ENCODE measurements around the gene MPHOSPH8. TPM values are rescaled to one million over a fixed set of nuclear protein-coding genes. Genes with fewer than 3 reads are reported as not detected.

The MPHOSPH8 gene, protein sequence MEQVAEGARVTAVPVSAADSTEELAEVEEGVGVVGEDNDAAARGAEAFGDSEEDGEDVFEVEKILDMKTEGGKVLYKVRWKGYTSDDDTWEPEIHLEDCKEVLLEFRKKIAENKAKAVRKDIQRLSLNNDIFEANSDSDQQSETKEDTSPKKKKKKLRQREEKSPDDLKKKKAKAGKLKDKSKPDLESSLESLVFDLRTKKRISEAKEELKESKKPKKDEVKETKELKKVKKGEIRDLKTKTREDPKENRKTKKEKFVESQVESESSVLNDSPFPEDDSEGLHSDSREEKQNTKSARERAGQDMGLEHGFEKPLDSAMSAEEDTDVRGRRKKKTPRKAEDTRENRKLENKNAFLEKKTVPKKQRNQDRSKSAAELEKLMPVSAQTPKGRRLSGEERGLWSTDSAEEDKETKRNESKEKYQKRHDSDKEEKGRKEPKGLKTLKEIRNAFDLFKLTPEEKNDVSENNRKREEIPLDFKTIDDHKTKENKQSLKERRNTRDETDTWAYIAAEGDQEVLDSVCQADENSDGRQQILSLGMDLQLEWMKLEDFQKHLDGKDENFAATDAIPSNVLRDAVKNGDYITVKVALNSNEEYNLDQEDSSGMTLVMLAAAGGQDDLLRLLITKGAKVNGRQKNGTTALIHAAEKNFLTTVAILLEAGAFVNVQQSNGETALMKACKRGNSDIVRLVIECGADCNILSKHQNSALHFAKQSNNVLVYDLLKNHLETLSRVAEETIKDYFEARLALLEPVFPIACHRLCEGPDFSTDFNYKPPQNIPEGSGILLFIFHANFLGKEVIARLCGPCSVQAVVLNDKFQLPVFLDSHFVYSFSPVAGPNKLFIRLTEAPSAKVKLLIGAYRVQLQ
- polyA plus RNA-seq (ENCODE audit: insufficient read length in 4 of 4), result 10 to 100 TPM; 51.3 to 73.8 (median 63.8) TPM

GRCh38 chr13:19633479-19634255 lies at the start of gene MPHOSPH8:
Gene MPHOSPH8 (plus strand): TSS chr13:19633659. CDS start chr13:19633749, 90 bp downstream.
- peak; percentile 90 to 94 (median 92) for DNase-seq (ENCODE audit: low read depth in 4 of 4, low spot score in 3 of 4)

GRCh38 chr13:19586904-19587634 lies 46.4 kb upstream of the MPHOSPH8 start:
- no peak for DNase-seq (ENCODE audit: low read depth in 4 of 4, low spot score in 3 of 4)

GRCh38 chr13:19587635-19588300 lies 45.7 kb upstream of the MPHOSPH8 start:
- peak in 1 of 4 donors; percentile 4 for DNase-seq (ENCODE audit: low read depth in 4 of 4, low spot score in 3 of 4)

DNA sequence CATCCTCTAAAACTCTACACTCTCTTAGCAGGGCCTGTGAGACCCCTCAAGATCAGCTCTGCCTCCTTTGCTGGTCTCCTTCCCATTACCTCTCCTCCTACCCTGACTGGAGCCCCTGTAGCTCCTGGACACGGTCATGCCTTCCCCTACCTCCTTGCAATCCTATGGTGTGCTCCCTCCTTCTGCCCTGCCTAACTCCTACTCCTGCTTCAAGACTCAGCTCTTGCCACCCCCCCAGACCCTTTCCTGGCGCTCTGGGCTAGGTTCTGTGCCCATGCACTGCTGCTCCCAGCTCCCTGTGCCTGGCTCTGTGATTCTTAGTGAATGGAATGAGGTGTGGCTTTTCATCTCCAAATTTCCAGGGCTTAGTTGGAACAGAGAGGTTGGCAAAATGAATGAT lies 44.1 kb upstream of the MPHOSPH8 start:
- no peak for DNase-seq (ENCODE audit: low read depth in 4 of 4, low spot score in 3 of 4)

- DNase-seq (ENCODE audit: low read depth in 4 of 4, low spot score in 3 of 4), result no peak
Observed at GRCh38 chr13:19590423-19590822, 43.0 kb upstream of the MPHOSPH8 start.

- DNase-seq (ENCODE audit: low read depth in 4 of 4, low spot score in 3 of 4), result no peak
Observed at GRCh38 chr13:19591864-19592263, 41.6 kb upstream of the MPHOSPH8 start.

- DNase-seq (ENCODE audit: low read depth in 4 of 4, low spot score in 3 of 4), result no peak
Observed at GRCh38 chr13:19592657-19593180, 40.7 kb upstream of the MPHOSPH8 start.

DNA sequence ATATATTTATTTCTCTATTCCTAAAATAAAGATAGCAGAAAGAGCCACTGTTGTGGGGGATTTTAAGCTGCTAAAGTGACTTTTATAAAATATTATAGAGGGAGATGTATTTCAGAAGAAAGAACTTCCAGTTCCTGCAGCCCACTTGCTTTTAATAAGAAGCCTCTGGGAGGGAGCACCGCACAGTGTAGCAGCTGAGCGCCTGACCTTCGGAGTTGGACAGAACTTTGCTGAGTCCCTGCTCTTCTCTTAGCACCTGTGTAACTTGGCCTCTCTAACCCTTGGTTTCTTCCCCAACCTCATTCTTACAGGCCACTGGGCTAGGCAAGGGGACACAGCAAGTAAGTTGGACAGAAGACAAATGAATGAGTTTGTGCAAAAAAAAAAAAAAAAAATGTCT lies 37.4 kb upstream of the MPHOSPH8 start:
- no peak for DNase-seq (ENCODE audit: low read depth in 4 of 4, low spot score in 3 of 4)

GRCh38 chr13:19596960-19597361 lies 36.5 kb upstream of the MPHOSPH8 start:
- DNase-seq (ENCODE audit: low read depth in 4 of 4, low spot score in 3 of 4), result no peak

- DNase-seq (ENCODE audit: low read depth in 4 of 4, low spot score in 3 of 4), result no peak
Observed at GRCh38 chr13:19597523-19597922, 35.9 kb upstream of the MPHOSPH8 start.

GRCh38 chr13:19601749-19602725 lies 31.4 kb upstream of the MPHOSPH8 start:
- peak in 2 of 4 donors; percentile 10 to 39 for DNase-seq (ENCODE audit: low read depth in 4 of 4, low spot score in 3 of 4)

DNA sequence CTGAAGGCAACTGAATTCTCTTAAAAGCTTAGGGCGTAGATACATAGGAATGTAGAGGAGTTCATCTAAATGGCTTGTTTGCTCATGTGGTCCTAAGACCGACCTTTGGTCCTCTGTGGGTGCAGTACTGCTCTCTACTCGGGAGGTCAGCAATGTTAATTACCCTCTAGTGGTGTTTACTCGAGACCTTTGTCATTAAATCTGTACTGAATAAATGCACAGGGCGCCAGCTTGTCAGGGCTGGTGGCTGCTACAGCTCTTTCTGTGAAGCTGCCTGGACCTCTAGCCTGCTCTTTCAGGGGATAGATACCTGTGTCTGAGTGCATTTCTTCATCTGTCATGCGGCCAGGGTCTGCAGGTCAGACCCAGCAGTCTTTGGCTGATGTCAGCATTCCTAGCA lies 29.2 kb upstream of the MPHOSPH8 start:
- DNase-seq (ENCODE audit: low read depth in 4 of 4, low spot score in 3 of 4), result no peak

DNA sequence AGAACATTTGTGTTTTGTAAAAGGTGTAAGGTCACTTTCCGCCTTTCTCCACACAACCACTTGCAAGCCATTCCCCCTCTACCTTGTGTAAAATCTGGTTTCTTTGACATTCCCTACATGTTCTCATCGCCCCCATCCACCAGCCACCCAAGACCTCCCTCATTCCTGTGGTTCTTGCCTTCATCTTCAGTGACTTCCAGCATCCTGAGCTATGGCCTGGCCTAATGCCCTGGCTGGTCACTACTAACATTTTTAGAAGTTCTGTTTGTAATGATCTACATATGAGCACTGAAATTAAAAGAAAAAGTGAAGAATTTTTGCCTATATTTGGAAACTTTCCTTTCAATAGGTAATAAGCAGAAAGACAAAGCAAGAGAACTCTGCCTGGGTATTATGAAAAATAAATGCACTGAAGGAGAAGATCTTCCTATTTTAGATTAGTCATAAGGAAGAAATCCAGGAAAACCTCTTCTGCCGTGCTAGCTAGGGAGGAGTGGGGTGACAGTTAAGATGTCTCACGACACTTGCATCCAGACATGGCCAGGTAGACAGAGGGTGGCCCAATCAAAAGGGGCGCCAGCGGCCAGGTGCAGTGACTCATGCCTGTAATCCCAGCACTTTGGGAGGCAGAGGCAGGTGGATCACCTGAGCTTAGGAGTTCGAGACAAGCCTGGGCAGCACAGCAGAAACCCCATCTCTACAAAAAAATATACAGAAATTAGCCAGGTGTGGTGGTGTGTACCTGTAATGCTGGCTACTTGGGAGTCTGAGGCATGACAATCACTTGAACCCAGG lies 28.1 kb upstream of the MPHOSPH8 start:
- DNase-seq (ENCODE audit: low read depth in 4 of 4, low spot score in 3 of 4), result no peak

DNA sequence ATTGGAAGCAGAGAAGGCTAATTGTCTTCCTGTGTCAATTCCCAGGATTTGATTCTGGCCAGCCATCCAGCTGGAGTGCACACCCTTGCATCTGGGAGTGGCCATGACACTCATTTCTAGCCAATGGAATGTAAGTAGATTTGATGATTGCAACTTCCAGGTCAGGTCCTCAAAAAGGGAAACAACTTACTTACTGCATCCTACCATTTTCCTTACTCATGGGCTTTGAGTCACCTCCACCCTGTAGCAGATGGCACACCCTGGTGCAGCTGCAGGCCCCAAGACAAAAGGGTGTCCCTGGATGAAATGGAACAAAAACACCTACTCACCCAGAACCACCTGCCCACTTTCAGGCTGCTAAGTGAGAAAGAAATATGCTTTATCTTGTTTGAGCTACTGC lies 27.3 kb upstream of the MPHOSPH8 start:
- DNase-seq (ENCODE audit: low read depth in 4 of 4, low spot score in 3 of 4), result no peak

GRCh38 chr13:19606737-19607136 lies 26.7 kb upstream of the MPHOSPH8 start:
- no peak for DNase-seq (ENCODE audit: low read depth in 4 of 4, low spot score in 3 of 4)

GRCh38 chr13:19607523-19608078 lies 25.9 kb upstream of the MPHOSPH8 start:
- no peak for DNase-seq (ENCODE audit: low read depth in 4 of 4, low spot score in 3 of 4)

- DNase-seq (ENCODE audit: low read depth in 4 of 4, low spot score in 3 of 4), result no peak
Observed at GRCh38 chr13:19618977-19619376, 14.5 kb upstream of the MPHOSPH8 start.

All from left renal pelvis (tissue), 4 donors.